H1 (cell line): ENCODE data around the gene ADRB1. TPM values are rescaled to one million over a fixed set of nuclear protein-coding genes. Genes with fewer than 3 reads are reported as not detected.

Source experiments
- CTCF ChIP-seq, 3 experiments: IDR thresholded peaks; 1 replicate in 2 of 3; 2 replicates in 1 of 3; pipeline versions ENCODE4 v1.5.1 to v1.6.1; 2011; ENCODE audit warnings: low read length in 3 of 3, mild to moderate bottlenecking in 3 of 3, inconsistent platforms in 2 of 3, low read depth in 1 of 3, moderate library complexity in 1 of 3; ENCODE audit not compliant: insufficient read depth in 1 of 3; ENCODE audit errors: control extremely low read depth in 1 of 3
- JUN ChIP-seq: IDR thresholded peaks from 2 replicates; pipeline ENCODE4 v1.6.1; 2011; ENCODE audit warnings: low read depth, mild to moderate bottlenecking, improper control_type of control experiment, low read length
- NANOG ChIP-seq: IDR thresholded peaks from 2 replicates; pipeline ENCODE4 v1.6.1; 2011; ENCODE audit warnings: low read length, low read depth, mild to moderate bottlenecking, inconsistent platforms; ENCODE audit not compliant: insufficient read depth, poor library complexity, severe bottlenecking
- POLR2A ChIP-seq, 2 experiments: IDR thresholded peaks; 1 replicate in 1 of 2; 2 replicates in 1 of 2; pipeline ENCODE4 v1.6.1; 2011; ENCODE audit warnings: low read depth in 2 of 2, low read length in 2 of 2, mild to moderate bottlenecking in 2 of 2; ENCODE audit errors: control extremely low read depth in 1 of 2
- SAP30 ChIP-seq: fragments of 300-600 bp; sonication (generic); IDR thresholded peaks from 2 replicates; pipeline ENCODE4 v1.7.1; 2012; ENCODE audit warnings: low read length, moderate library complexity, mild to moderate bottlenecking, inconsistent platforms; ENCODE audit not compliant: insufficient read depth, insufficient replicate concordance
- SIN3A ChIP-seq, 2 experiments: IDR thresholded peaks in 1 of 2; conservative IDR thresholded peaks in 1 of 2; 2 replicates each; pipeline ENCODE4 v1.6.1; 2011 to 2012; ENCODE audit warnings: low read length in 2 of 2, improper control_type of control experiment in 1 of 2, low read depth in 1 of 2, mild to moderate bottlenecking in 1 of 2
- SP2 ChIP-seq: IDR thresholded peaks from 2 replicates; pipeline ENCODE4 v1.6.1; 2012; ENCODE audit warnings: mild to moderate bottlenecking, low read length, inconsistent platforms
- YY1 ChIP-seq: IDR thresholded peaks from 2 replicates; pipeline ENCODE4 v1.6.1; 2011; ENCODE audit warnings: low read depth, mild to moderate bottlenecking, low read length
- ZNF274 ChIP-seq: IDR thresholded peaks from 2 replicates; pipeline ENCODE4 v1.7.0; 2012; ENCODE audit warnings: low read length, borderline replicate concordance; ENCODE audit errors: extremely low read depth
- polyA plus RNA-seq, 7 experiments: library from polyadenylated mRNA; depleted of rRNA in 3 of 7; stranded (reverse) in 5 of 7; unstranded in 2 of 7; fragments of >200 nt in 5 of 7; fragments of 200-250 nt in 2 of 7; gene quantifications; 1 replicate in 5 of 7; 2 replicates in 1 of 7; 4 replicates in 1 of 7; pipeline versions ENCODE4 v1.2.1 to v1.2.3, GENCODE V29; 2011 to 2013; ENCODE audit warnings: missing spikeins in 2 of 7, mixed read lengths in 2 of 7
- total RNA-seq: library from RNA; stranded (reverse); fragmentation: NEBNext Ultra II Directional; extraction: Animal tissue kit (Norgen Biotek cat#: 25700); gene quantifications from 2 replicates; pipeline ENCODE4 v1.2.1, GENCODE V29; 2021
- TF ChIP-seq, protein P1 (sequence below): IDR thresholded peaks from 2 replicates; pipeline ENCODE4 v1.6.1; 2012; ENCODE audit warnings: low read length, inconsistent platforms

The ADRB1 gene
- total and polyA plus RNA-seq, 2 of the 8 experiments (the other 6 are each of a cell fraction or from before 2014, with no cell fraction given): 0.14 to 0.48 TPM

DNA sequence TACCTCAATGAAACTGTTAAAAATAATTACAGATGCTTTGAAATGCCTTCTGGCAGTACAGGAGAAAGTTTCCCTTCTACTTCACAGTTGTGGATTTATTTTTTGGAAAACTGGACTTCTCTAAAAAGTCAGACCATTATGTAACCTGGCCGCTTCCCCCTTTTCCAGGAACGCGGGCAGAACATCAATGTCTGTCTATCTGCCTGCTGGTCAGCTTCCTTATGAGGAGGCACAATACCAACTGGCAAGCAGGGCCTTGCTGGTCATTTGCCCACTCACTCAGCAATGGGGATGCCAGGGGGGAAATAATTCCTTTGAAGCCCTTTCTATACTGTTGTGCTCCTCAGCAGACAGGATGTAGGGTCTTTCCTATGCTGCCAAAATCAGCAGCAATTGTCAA, 22.5 kb upstream of the ADRB1 start (continued):
- TF ChIP-seq JUN (no peak), SP2 (no peak), NANOG (no peak), SIN3A (conservative IDR thresholded peaks at IDR 0.05 in 1 of 2, IDR thresholded peaks at IDR 0.05 in 1 of 2; ENCODE audit: low read depth in 1 of 2, low read length in 2 of 2) (no peak), CTCF (IDR thresholded peaks at IDR 0.05; ENCODE audit: control extremely low read depth in 1 of 3, insufficient read depth in 1 of 3, low read depth in 1 of 3, low read length in 3 of 3) (no peak), ZNF274 (no peak), YY1 (no peak), POLR2A (IDR thresholded peaks at IDR 0.05; ENCODE audit: control extremely low read depth in 1 of 2, low read depth in 2 of 2, low read length in 2 of 2) (no peak), SAP30 (no peak)
- TF ChIP-seq, protein P1, sequence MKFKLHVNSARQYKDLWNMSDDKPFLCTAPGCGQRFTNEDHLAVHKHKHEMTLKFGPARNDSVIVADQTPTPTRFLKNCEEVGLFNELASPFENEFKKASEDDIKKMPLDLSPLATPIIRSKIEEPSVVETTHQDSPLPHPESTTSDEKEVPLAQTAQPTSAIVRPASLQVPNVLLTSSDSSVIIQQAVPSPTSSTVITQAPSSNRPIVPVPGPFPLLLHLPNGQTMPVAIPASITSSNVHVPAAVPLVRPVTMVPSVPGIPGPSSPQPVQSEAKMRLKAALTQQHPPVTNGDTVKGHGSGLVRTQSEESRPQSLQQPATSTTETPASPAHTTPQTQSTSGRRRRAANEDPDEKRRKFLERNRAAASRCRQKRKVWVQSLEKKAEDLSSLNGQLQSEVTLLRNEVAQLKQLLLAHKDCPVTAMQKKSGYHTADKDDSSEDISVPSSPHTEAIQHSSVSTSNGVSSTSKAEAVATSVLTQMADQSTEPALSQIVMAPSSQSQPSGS: no peak
